SW 1271 (cell line): ENCODE measurements around the gene MMS19.
A peak's percentile ranks its signal among the peaks of the same experiment; 100 is the strongest.

Experiments
- DNase-seq, 2 experiments: peaks; one replicate each; lab custom pipeline; 2025; lab: John Stamatoyannopoulos, UW

The MMS19 gene

DNA sequence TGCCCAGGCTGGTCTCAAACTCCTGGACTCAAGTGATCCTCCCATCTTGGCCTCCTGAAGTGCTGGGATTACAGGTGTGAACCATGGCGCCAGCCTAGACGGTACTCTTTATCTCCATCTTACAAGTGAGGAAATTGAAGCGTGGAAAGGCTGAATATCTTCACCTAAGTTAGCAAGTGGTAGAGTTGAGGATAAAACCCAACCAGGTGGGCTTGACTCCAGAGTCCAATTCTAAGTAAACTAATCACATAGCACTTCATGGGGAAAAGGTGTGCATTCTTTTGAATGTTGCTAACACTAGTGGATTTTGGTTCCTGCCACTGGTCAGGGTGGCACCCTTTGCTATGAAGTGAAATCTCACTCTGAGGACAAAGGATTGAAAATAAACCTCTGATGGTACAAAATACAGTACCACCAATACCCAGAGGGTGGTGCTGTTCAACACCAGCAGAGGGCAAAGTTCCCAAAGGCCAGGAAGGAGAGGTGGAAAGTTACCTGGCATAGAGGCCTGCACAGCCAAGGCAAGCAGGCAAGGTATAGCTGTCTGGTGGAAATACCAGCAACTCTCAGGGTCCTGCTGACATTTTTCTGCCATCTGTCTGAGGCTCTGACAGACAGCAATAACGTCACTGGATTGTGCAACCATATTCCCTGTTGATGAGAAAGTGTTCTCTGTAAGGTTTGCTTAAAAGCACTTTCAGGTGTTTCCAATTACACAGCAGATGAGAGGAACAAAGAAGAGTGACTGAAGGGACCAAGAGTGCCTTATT, 34.7 kb downstream of the MMS19 start:
- peak in 1 of 2 experiments; percentile 27 for DNase-seq

DNA sequence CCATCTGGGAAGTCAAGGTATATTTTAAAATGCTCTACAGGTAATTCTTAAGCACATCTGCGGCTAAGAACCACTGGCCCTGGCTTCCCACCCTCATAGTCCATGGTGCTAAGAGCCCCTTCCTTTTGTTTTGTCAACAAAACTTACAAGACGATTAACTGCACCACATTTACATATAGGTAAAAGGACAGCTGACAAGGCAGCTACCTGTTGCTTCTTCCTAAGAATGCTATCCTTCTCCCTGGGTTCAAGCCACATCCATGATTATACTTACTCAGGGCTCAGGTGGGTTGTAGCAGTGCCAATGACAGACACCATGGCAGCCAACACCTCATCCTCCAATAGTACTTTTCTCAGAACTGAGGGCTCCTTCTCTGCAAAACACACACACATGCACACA, 35.9 kb downstream of the MMS19 start:
- no peak for DNase-seq

DNA sequence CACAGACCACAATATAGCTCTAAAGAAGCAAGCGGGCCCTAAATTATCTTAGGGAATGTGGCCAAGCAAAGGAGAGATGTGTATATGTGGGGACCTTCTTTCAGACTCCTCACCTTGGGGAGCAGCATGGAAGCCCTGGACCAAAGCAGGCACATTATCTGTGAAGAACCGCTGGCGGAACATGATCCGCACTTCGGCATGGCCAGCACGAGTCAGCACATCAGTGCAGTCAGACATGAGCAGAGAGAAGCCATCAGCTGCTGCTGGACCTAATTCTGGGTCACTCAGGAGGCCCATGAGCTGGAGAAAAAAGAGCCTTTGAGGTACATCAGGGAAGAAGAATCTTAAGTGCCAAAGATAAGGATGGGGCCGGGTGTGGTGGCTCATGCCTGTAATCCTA, 38.3 kb downstream of the MMS19 start:
- no peak for DNase-seq

DNA sequence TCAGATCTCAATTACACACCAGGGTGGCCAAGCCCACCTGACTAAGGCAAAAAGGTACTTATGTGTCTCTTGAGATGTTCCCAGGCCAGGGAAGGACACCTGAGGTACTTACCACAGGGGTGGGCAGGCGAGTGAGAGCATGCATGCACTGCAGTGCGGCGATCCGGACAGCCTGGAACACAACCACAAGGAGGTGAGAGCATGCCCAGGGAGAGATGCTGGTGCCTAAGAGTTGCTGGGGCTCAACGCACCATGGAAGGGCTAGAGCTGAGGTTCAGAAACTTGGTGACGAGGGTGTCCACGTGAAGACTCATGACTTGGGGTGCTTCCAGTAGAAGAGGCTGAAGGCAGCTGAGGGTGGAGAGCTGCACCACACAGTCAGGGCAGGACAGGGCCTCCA, 39.1 kb downstream of the MMS19 start:
- DNase-seq: no peak

DNA sequence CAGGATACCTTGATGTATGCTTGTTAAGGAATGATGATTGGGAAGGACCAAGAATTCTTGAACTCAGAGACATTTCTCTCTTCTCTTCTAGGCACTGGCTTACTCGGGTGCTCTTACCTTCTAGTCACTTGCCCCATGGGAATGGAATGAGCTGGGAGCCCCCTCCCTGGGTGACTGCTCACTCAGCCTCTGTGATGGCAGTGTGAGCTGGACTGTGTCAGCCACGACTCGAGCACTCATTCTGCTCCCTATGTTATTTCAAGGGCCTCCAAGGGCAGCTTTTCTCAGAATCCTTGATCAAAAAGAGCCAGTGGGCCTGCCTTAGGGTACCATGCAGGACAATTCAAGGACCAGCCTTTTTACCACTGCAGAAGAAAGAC, 41.5 kb downstream of the MMS19 start:
- DNase-seq: no peak

DNA sequence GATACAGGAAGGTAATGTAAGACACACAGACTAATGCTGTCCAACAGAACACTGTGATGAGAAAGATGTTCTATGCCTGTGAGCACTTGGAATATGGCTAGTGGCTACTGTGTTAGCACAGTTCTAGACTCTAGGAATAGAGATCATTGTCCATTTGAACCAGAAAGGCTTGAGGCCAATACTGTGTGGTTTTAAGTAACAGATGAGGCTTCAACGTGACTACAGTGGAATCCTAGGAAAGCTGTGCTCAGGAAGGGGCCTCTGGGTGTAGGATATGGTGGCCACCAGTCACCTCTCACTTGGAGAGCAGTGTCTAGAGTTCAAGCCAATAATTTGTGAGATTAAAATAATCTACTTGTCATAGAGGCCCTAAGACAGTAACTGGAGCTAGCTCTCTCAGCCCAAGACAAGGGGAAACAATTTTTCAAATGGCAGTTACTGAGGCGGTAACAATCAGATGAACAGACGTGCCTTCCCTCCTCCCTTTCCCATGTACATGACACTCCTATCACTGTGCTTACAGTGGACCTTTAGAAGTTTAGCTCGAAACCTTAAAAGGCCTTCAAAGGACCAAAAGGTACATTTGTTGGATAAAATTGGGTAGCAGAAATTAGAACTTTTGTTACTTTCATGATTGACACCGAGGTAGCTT, 42.1 kb downstream of the MMS19 start:
- DNase-seq: no peak

DNA sequence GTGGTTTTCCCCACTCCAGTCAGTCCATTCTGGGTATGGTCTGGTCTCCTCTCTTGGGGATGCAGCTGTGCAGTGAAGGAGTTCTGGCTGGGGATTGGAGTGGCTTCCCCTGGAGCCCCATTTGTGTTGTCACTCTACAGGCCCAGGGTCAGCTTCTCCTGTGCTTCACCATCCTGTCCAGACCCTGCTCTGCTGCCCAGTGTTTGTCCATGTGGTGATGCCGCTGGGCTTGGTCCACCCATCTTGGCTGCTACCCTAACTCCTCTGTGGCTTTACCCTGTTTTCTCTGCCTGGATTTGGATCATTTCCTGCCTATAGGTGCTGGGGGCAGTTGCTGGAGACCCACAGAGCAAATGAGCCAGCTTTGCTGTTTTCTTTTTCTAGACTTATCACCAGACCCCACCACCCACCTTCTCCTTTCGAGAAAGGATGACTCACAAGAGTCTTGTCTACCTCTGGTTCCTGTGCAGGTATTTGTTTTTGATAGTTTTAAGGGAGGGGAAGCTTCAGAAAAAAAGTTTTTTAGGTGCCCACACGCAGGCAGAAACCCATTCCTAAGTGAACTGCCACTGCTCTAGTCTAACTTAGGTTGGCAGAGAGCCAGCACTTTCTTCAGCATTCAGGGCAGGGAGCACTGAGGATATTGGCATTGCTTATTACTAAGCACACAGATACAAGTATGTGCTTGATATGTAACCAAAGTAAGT, 43.7 kb downstream of the MMS19 start:
- no peak for DNase-seq

DNA sequence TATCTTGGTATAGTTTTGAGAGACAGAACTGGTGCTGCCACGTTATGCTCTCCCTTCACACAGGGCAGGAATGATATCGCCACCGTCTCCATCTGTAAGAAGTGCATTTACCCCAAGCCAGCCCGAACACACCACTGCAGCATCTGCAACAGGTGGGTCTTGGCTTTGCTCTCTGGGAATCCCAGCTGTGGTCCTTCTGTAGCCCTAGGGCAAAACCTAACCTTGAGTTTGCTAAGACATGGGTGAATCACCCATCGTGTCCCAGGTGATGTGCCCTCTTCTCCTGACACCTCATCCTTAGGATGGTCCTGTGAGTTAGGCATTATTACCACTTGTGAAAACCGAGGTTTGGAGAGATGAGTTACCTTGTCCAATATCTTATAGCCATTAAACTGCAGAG, 45.9 kb downstream of the MMS19 start:
- DNase-seq: no peak

DNA sequence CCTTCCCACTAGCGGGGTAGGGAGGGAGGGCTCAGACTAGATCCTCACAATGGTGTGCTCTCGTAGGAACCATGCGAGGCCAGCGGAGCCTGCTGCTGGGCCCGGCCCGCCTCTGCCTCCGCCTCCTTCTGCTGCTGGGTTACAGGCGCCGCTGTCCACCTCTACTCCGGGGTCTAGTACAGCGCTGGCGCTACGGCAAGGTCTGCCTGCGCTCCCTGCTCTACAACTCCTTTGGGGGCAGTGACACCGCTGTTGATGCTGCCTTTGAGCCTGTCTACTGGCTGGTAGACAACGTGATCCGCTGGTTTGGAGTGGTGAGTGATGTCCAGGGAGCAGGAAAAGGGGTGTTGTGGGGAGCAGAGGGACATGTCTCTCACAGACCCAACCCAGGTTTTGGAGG, 46.6 kb downstream of the MMS19 start:
- DNase-seq: no peak

DNA sequence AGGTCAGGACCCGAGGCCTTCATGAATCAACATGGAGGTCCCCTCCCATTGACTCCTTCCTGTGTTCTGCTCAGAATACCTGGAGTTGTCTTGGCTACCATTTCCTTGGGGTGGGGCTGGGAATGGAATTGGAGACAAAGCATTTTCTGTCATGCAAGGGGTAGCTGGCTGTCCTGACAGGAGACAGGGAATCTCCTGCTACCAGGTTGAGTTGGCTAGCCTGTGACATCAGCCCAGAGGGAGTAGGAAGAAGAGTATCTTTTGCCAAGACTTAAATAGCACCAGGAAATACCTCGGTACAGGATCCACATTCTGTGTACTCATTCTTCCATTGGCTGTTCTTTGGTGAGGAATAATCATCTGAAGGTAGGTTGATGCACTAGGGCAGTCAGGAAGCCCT, 47.4 kb downstream of the MMS19 start:
- no peak for DNase-seq

DNA sequence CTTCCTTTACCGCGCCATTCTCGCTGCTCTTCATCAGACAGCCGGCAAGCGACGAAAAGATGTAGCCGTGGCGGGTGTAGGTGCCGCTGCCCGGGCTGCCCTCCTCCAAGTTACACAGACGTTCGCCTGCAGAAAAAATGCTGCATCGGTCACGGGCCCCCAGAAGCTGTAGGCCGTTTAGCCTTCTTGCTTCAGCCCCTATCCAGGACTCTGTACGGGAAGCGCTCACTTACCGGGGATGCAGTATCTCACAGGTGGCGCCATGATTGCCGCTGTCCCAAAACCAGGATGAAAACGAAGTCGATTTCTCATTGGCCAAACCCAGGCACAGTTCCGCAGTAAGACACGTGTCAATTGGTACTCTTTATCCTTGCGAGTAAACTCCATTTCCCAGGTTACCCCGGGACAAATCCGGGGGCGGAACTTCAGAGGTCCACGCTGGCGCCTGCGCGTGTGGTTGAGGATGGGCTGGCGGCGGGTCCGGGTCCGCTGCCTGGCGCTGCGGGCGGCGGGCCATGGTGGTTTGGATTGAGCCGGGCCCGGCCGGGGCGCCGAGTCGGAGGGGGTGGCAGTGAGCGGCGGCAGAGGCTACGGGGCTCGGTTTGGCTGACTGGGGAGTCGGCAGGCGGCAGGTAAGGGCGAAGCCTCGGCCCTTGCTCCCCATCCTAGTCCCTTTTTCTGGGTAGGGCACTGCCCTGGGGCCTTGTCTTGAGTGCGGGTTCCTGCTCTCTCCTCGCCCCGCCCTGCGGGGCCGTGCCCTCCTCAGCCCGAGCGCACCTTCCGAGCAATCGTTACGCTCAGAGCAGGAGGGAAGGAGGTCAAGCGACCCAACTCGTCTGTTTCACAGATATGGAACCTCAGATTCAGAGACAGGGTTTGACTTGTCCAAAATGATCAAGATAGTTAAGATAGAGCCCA, 52.2 kb downstream of the MMS19 start, which contains the start of the genes EXOSC1 and ZDHHC16:
TSS of gene EXOSC1 (minus strand) at position 285 of the 918 bp plus-strand sequence. CDS start at position 264, 21 bp downstream.
TSS of gene ZDHHC16 (plus strand) at position 454 of the 918 bp plus-strand sequence. CDS start 5,501 bp downstream, outside the sequence.
- DNase-seq: peak; percentile 82 to 93

DNA sequence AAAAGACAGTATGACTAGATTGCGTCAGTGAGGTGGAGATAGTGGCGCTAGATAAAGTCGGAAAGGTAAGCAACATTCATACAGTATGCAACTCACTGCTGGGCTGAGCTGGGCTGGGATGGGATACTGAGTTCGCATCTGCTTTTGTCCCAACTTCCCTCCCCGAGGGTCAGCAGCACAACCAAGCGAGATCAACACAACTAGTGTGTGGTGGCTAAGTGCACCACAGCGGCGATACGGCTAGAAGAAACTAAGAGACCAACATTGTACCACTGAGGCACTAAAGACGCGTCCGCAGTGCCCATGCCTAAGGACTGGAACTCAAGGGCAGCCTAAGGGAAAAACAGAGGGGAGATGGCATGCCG, 52.9 kb downstream of the MMS19 start:
- DNase-seq: no peak

DNA sequence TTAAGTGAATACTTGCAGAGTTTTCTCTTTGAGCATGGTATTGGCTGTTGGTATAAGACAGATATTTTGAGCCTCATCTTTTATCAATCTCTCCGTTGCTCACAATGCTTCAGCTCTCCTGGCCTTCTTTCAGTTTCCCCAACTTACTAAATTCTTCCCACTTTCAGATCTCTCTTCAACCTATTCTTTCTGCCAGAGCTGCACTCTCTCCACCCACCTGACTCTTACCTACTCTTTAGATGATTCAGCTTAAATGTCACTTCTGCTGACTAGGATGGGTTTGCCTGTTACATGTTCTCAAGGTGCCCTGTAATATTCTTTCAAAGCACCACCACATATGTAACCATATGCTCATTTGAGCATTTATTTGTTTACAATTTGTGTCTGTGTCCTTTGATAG, 54.0 kb downstream of the MMS19 start:
- DNase-seq: no peak

DNA sequence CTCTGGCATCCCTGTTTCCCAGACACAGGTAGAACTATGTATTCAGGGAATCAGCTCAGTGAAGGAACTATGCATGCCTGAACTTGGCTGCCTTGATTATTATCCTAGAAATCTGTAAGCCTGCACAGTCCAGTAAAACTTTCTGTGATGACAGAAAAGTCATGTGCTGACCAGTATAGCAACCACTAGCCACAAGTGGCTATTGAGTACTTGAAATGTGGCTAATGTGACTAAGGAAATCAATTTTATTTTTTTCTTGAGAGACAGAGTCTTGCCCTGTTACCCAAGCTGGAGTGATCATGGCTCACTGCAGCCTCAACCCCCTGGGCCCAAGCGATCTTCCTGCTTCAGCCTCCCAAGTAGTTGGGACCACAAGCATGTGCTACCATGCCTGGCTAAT, 55.9 kb downstream of the MMS19 start:
- DNase-seq: no peak

DNA sequence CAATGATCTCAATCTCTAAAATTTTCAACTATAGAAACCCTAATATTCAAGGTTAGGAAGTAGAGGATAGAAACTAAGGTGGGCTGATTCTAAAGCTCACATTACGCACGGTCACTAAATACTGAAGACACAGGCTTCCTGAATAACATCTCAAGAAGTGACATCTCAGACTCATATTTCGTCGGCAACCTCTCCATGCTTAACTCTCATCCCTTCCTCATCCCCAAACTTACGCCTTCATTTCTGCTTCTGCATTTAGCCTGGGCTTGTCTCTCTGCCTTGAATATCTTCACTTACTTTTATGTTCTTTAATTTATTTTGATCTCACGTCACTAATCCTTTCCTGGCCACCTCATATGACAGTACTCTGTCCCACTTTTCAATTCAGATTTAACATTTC, 63.0 kb downstream of the MMS19 start:
- DNase-seq: no peak

DNA sequence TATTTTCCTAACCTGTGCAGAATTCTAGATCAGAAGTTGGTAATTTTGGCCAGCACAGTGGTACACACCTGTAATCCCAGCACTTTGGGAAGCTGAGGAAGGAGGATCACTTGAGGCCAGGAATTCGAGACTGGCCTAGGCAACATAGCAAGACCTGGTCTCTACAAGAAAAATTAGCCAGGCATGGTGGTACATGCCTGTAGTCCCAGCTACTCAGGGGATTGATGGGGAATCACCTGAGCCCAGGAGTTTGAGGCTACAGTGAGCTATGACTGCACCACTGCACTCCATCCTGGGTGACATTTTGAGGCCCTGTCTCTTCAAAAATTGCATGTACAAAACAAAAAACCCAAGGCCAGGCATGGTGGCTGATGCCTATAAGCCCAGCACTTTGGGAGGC, 63.7 kb downstream of the MMS19 start:
- no peak for DNase-seq

DNA sequence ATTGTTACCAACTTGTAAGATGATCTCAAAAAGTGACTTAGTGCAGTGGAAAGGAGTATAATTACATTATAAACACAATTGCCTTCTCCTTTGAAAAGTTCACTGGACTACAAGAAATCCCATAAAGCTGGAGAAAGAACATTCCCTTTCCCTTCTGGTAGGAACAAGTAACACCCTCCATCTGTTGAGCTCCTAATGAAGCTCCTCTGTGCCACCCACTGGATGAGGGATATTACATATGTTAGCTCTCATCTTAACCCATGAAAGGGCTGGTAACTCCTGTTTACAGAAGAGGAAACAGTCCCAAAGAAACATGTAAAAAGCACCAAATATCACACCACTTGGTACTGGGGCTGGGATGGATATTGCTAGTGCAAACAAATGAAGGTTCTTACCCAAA, 64.2 kb downstream of the MMS19 start:
- peak in 1 of 2 experiments; percentile 19 for DNase-seq

DNA sequence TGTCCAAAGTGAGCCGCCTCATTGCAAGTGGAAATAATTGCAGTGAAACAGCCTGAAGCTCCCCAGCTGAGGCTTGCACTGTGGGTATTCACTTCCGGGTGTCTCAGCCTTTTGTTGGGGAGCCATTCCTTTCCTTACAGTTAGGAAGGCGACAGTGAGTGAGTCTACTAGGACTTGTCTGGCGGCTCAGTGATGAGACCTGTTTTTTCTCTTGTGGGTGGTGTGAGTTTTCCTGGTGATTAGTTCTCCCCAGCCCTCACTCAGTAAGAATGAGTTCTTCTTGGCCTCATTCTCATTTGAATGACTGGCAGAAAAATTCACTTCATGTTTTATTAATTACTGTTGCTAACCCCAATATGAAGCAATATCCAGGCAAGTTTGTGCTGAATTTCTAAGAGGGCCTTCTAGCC, 69.6 kb downstream of the MMS19 start:
- no peak for DNase-seq

DNA sequence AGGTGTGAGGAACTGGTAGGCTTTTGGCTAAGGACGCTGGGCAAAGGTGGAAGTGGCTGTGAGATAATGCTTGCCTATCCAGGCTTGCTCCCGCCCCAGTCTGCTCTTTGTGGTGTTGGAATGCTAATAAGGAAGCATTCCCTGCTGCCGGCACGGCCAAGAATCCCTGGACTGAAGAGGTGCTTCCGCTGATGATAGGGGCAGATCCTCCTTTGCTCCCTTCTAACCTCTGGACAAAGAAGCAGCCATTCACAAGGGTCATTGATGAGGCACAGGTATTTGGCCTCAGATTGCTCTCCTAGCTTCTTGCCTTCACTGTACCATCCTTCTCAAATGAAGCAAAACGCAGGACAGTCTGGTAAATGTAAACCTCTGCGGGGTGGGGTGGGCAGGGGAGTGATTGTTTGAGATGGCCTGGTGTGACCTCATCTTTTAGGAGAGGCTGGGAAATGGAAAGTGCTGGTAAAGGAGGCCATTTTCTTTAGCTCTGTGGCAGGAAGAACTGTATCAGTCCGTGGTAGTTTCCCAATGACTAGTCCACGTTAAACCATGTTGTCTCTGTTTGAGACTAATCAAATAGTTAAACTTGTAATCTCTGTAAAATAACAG, 70.5 kb downstream of the MMS19 start:
- DNase-seq: peak in 1 of 2 experiments; percentile 14

DNA sequence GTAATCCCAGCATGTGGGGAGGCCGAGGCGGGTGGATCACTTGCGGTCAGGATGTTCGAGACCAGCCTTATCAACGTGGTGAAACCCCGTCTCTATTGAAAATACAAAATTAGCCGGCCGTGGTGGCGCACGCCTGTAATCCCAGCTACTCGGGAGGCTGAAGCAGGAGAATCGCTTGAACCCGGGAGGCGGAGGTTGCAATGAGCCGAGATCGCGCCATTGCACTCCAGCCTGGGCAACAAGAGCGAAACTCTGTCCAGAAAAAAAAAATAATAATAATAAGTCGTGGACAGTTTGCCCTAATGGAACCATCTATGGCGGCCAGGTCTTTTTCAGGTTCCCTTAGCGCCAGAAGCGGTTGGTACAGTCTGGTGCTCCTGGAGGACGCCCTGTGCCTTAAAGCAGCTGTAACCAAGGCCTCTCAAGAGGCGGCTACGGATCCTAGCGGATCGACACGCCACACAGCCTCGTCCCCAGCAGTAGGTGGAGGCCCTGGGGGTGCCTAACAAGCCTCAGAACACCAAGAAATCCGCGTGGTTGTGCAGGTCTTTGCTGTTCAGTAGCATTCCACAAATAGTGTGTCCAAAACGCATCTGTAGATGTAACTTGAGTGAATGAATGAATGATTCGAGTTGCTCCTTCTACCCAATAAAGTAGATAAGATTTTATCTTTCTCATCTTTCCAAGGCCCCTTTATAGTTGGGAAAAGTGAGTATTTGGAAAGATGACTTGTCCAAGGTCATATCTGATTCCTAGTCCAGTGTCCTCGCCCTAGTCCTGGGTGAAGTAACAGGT, 71.2 kb downstream of the MMS19 start:
- DNase-seq: no peak
